ENCODE measurements around the gene DISP3. TPM values are rescaled to one million over a fixed set of nuclear protein-coding genes. Genes with fewer than 3 reads are reported as not detected.

Gene DISP3
- polyA plus RNA-seq, 1 of the 3 experiments (the other 2 are of a cell fraction), result 0.08 TPM

DNA sequence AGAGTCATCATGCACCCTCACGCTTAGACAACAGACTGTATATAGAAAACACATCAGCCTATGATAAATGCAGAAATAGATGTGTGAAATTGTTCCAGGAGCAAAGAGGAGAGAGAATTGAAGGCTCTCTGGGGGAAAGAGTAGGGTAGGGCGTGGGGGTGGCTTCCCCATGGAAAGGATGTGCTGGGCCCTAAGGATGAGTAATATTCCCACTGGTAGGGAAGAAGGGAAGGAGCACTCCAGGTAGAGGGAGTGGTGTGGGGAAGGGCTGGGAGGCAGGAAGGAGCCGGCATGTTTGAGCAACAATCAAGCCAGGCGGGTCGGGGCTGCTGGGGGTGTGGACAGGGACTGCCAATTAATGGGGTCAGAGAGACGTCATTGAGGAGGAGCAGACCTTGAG lies 10.1 kb upstream of the DISP3 start:
- Histone ChIP-seq H3K27me3 (ENCODE audit: insufficient read depth) (no peaks in the 10 kb centered on the region), H2AFZ (ENCODE audit: low read depth) (no peak overlapping the region), H3K36me3 (replicated peaks in 1 of 2; ENCODE audit: control insufficient read depth in 1 of 2, insufficient read depth in 2 of 2, low read length in 1 of 2) (no peaks in the 10 kb centered on the region), H3K4me1 (ENCODE audit: control insufficient read depth in 1 of 2, insufficient read depth in 2 of 2, low read depth in 1 of 2, low read length in 1 of 2) (peaks cover 0 to 9% of the 10 kb centered on the region in 2 experiments; a peak in 1 of 4 replicates), H3K9ac (no peak overlapping the region), H3K9me2 (no peaks in the 10 kb centered on the region), H4K20me1 (ENCODE audit: insufficient read depth) (no peaks in the 10 kb centered on the region), H3K27ac (ENCODE audit: low read depth in 2 of 2, low read length in 1 of 2) (no peak overlapping the region), H3F3A (replicated peaks; ENCODE audit: insufficient read depth) (no peaks in the 10 kb centered on the region), H3K79me2 (ENCODE audit: insufficient read depth) (no peaks in the 10 kb centered on the region), H3K4me3 (ENCODE audit: low read depth in 2 of 2, low read length in 1 of 2) (no peak overlapping the region), H3K9me3 (no peaks in the 10 kb centered on the region), H3K4me2 (no peak overlapping the region)
- WGBS (ENCODE audit: low lambda C conversion rate), result 33% methylated on average over 4 of the region's 6 CpGs
- no peak for DNase-seq
- TF ChIP-seq, protein P1, sequence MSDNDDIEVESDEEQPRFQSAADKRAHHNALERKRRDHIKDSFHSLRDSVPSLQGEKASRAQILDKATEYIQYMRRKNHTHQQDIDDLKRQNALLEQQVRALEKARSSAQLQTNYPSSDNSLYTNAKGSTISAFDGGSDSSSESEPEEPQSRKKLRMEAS (IDR thresholded peaks at IDR 0.05; ENCODE audit: low read depth), result no peak
- TF ChIP-seq FOXJ3 (CRISPR knock-in tag; IDR thresholded peaks at IDR 0.05), result no peak
- TF ChIP-seq ELF1 (IDR thresholded peaks at IDR 0.05), result no peak
- TF ChIP-seq CHD2 (IDR thresholded peaks at IDR 0.05; ENCODE audit: low read length, partially characterized antibody), result no peak
- no peak for TF ChIP-seq POLR2AphosphoS5 (IDR thresholded peaks at IDR 0.05; ENCODE audit: low read depth, low read length)
- no peak for TF ChIP-seq TCF12 (IDR thresholded peaks at IDR 0.05)
- TF ChIP-seq, protein P2, sequence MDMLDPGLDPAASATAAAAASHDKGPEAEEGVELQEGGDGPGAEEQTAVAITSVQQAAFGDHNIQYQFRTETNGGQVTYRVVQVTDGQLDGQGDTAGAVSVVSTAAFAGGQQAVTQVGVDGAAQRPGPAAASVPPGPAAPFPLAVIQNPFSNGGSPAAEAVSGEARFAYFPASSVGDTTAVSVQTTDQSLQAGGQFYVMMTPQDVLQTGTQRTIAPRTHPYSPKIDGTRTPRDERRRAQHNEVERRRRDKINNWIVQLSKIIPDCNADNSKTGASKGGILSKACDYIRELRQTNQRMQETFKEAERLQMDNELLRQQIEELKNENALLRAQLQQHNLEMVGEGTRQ (IDR thresholded peaks at IDR 0.05; ENCODE audit: borderline replicate concordance, low read depth, low read length), result no peak
- TF ChIP-seq, protein P3, sequence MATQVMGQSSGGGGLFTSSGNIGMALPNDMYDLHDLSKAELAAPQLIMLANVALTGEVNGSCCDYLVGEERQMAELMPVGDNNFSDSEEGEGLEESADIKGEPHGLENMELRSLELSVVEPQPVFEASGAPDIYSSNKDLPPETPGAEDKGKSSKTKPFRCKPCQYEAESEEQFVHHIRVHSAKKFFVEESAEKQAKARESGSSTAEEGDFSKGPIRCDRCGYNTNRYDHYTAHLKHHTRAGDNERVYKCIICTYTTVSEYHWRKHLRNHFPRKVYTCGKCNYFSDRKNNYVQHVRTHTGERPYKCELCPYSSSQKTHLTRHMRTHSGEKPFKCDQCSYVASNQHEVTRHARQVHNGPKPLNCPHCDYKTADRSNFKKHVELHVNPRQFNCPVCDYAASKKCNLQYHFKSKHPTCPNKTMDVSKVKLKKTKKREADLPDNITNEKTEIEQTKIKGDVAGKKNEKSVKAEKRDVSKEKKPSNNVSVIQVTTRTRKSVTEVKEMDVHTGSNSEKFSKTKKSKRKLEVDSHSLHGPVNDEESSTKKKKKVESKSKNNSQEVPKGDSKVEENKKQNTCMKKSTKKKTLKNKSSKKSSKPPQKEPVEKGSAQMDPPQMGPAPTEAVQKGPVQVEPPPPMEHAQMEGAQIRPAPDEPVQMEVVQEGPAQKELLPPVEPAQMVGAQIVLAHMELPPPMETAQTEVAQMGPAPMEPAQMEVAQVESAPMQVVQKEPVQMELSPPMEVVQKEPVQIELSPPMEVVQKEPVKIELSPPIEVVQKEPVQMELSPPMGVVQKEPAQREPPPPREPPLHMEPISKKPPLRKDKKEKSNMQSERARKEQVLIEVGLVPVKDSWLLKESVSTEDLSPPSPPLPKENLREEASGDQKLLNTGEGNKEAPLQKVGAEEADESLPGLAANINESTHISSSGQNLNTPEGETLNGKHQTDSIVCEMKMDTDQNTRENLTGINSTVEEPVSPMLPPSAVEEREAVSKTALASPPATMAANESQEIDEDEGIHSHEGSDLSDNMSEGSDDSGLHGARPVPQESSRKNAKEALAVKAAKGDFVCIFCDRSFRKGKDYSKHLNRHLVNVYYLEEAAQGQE (IDR thresholded peaks at IDR 0.05; ENCODE audit: low read depth, low read length), result no peak
- TF ChIP-seq GABPA (IDR thresholded peaks at IDR 0.05; ENCODE audit: low read depth), result no peak
- TF ChIP-seq SMC3 (IDR thresholded peaks at IDR 0.05; ENCODE audit: low read depth, low read length), result no peak
- no peak for TF ChIP-seq RXRA (IDR thresholded peaks at IDR 0.05; ENCODE audit: borderline replicate concordance, low read depth)
- no peak for TF ChIP-seq EP300 (IDR thresholded peaks at IDR 0.05; ENCODE audit: borderline replicate concordance in 1 of 2, low read depth in 1 of 2, low read length in 1 of 2)
- TF ChIP-seq RFX5 (IDR thresholded peaks at IDR 0.05; ENCODE audit: low read length), result no peak
- no peak for TF ChIP-seq EZH2phosphoT487 (IDR thresholded peaks at IDR 0.05; ENCODE audit: borderline replicate concordance, low read depth)
- CTCF ChIA-PET, result interaction anchor here (1.8 kb wide), 1 partner anchor 10 kb away, joined by 10 read pairs; the partner anchor contains the start of gene DISP3
- POLR2A ChIA-PET, result no interaction called here
